HL-60 (cell line): ENCODE measurements around the gene PROM2.

Experiments used
- DNase-seq, 2 experiments: peaks; one replicate each; pipeline ENCODE4 v3.0.0-alpha.2; 2010 to 2020; ENCODE audit warnings: low read depth in 1 of 2, low spot score in 1 of 2
- H3K27ac ChIP-seq: fragments of 250-450 bp; sonication (Bioruptor Pico); replicated peaks from 2 replicates; pipeline ENCODE4 v1.5.1; 2020; ENCODE audit warnings: mild to moderate bottlenecking, moderate library complexity
- H3K27me3 ChIP-seq: fragments of 250-450 bp; sonication (Bioruptor Pico); 2 replicates; pipeline ENCODE4 v1.5.1; 2021; ENCODE audit warnings: mild to moderate bottlenecking, moderate library complexity; ENCODE audit not compliant: insufficient read depth, poor library complexity, severe bottlenecking
- H3K4me3 ChIP-seq: replicated peaks from 2 replicates; pipeline ENCODE4 v1.5.1; 2011; ENCODE audit warnings: mild to moderate bottlenecking, control low read depth, low read length; ENCODE audit not compliant: insufficient read depth
- CTCF ChIP-seq: IDR thresholded peaks from one replicate; pipeline ENCODE4 v1.5.1; 2011; ENCODE audit warnings: low read length, control low read depth, inconsistent platforms; ENCODE audit not compliant: insufficient read depth
- GABPA ChIP-seq: IDR thresholded peaks from 2 replicates; pipeline ENCODE4 v1.6.1; 2012; ENCODE audit warnings: low read depth
- POLR2AphosphoS5 ChIP-seq: IDR thresholded peaks from 2 replicates; pipeline ENCODE4 v1.6.1; 2012; ENCODE audit warnings: low read depth
- SPI1 ChIP-seq: IDR thresholded peaks from 2 replicates; pipeline ENCODE4 v1.6.1; 2012; ENCODE audit warnings: low read depth, mild to moderate bottlenecking, borderline replicate concordance
- TF ChIP-seq, protein P1 (sequence below): IDR thresholded peaks from 2 replicates; pipeline ENCODE4 v1.6.1; 2012; ENCODE audit warnings: low read depth; ENCODE audit not compliant: insufficient replicate concordance

The PROM2 gene

GRCh38 chr2:95285542-95285932, 11.3 kb downstream of the PROM2 start:
- DNase-seq, result no peak
- TF ChIP-seq SPI1, result no peak
- TF ChIP-seq POLR2AphosphoS5, result no peak
- no peak for TF ChIP-seq GABPA
- no peak for TF ChIP-seq CTCF
- TF ChIP-seq, protein P1, sequence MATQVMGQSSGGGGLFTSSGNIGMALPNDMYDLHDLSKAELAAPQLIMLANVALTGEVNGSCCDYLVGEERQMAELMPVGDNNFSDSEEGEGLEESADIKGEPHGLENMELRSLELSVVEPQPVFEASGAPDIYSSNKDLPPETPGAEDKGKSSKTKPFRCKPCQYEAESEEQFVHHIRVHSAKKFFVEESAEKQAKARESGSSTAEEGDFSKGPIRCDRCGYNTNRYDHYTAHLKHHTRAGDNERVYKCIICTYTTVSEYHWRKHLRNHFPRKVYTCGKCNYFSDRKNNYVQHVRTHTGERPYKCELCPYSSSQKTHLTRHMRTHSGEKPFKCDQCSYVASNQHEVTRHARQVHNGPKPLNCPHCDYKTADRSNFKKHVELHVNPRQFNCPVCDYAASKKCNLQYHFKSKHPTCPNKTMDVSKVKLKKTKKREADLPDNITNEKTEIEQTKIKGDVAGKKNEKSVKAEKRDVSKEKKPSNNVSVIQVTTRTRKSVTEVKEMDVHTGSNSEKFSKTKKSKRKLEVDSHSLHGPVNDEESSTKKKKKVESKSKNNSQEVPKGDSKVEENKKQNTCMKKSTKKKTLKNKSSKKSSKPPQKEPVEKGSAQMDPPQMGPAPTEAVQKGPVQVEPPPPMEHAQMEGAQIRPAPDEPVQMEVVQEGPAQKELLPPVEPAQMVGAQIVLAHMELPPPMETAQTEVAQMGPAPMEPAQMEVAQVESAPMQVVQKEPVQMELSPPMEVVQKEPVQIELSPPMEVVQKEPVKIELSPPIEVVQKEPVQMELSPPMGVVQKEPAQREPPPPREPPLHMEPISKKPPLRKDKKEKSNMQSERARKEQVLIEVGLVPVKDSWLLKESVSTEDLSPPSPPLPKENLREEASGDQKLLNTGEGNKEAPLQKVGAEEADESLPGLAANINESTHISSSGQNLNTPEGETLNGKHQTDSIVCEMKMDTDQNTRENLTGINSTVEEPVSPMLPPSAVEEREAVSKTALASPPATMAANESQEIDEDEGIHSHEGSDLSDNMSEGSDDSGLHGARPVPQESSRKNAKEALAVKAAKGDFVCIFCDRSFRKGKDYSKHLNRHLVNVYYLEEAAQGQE, result no peak
- H3K27ac ChIP-seq, result no peak overlapping the region
- H3K4me3 ChIP-seq, result no peak overlapping the region
- no peaks in the 10 kb centered on the region for H3K27me3 ChIP-seq

- DNase-seq, result no peak
- H3K27ac ChIP-seq, result no peak overlapping the region
- no peaks in the 10 kb centered on the region for H3K27me3 ChIP-seq
- TF ChIP-seq GABPA, result no peak
- no peak for TF ChIP-seq CTCF
- no peak for TF ChIP-seq POLR2AphosphoS5
- TF ChIP-seq, protein P1, result no peak
- no peak overlapping the region for H3K4me3 ChIP-seq
Measured at GRCh38 chr2:95287336-95287735, 13.1 kb downstream of the PROM2 start.

GRCh38 chr2:95287806-95288205, 13.6 kb downstream of the PROM2 start:
- no peaks in the 10 kb centered on the region for H3K27me3 ChIP-seq
- H3K27ac ChIP-seq, result no peak overlapping the region
- TF ChIP-seq GABPA (no peak), SPI1 (no peak), CTCF (no peak), POLR2AphosphoS5 (no peak)
- TF ChIP-seq, protein P1, result no peak
- H3K4me3 ChIP-seq, result no peak overlapping the region
- no peak for DNase-seq
